ENCODE data around the gene PIEZO1. TPM values are rescaled to one million over a fixed set of nuclear protein-coding genes. Genes with fewer than 3 reads are reported as not detected.

PIEZO1 gene
- total RNA-seq, 1 donor from 2014 or later = 247 TPM

- Histone ChIP-seq H3K79me2 (ENCODE audit: insufficient read depth, low read length) (peaks cover 4% of the 10 kb centered on the region), H4K20me1 (ENCODE audit: insufficient read depth, low read length) (peaks cover 10% of the 10 kb centered on the region), H3K9me3 (ENCODE audit: insufficient read depth, low read depth, low read length) (no peaks in the 10 kb centered on the region), H3K9ac (ENCODE audit: low read length) (no peak overlapping the region), H3K27ac (ENCODE audit: low read depth, low read length) (no peak overlapping the region), H3K4me2 (ENCODE audit: low read length) (no peak overlapping the region), H3K4me3 (ENCODE audit: insufficient read depth, low read depth, low read length) (no peak overlapping the region), H2AFZ (ENCODE audit: low read depth, low read length) (no peak overlapping the region), H3K4me1 (ENCODE audit: insufficient read depth, low read length) (no peaks in the 10 kb centered on the region), H3K27me3 (ENCODE audit: insufficient read depth, low read length) (no peaks in the 10 kb centered on the region), H3K36me3 (ENCODE audit: insufficient read depth, low read length) (peaks cover 8% of the 10 kb centered on the region)
- FAIRE-seq = no peak
- TF ChIP-seq CTCF (IDR thresholded peaks at IDR 0.05; ENCODE audit: insufficient read depth, low read depth, low read length) = no peak
- no peak for TF ChIP-seq EZH2 (IDR thresholded peaks at IDR 0.05; ENCODE audit: insufficient read depth, low read length)
- peaks cover 1% of the 10 kb centered on the region for H3K4me1 Mint-ChIP-seq (ENCODE audit: low read depth, unreplicated experiment)
- no peaks in the 10 kb centered on the region for H3K9me3 Mint-ChIP-seq (ENCODE audit: unreplicated experiment)
- no peak overlapping the region for H3K4me3 Mint-ChIP-seq (ENCODE audit: unreplicated experiment)
- H3K36me3 Mint-ChIP-seq (ENCODE audit: low read depth, unreplicated experiment) = peaks cover 5% of the 10 kb centered on the region
- DNase-seq (ENCODE audit: low read depth) = no peak
- H3K27me3 Mint-ChIP-seq (ENCODE audit: low read depth, unreplicated experiment) = no peaks in the 10 kb centered on the region
- peak overlapping the region; percentile 47 for H3K27ac Mint-ChIP-seq (ENCODE audit: unreplicated experiment)
These were observed 60.0 kb downstream of the PIEZO1 start for GRCh38 chr16:88724855-88725555.

GRCh38 chr16:88723911-88724310 lies 61.1 kb downstream of the PIEZO1 start:
- H3K4me1 ChIP-seq (ENCODE audit: insufficient read depth, low read length) = no peaks in the 10 kb centered on the region
- peaks cover 6% of the 10 kb centered on the region for H3K36me3 Mint-ChIP-seq (ENCODE audit: low read depth, unreplicated experiment)
- H3K27ac Mint-ChIP-seq (ENCODE audit: unreplicated experiment) = no peak overlapping the region
- H4K20me1 ChIP-seq (ENCODE audit: insufficient read depth, low read length) = peaks cover 13% of the 10 kb centered on the region
- H2AFZ ChIP-seq (ENCODE audit: low read depth, low read length) = no peak overlapping the region
- no peaks in the 10 kb centered on the region for H3K9me3 Mint-ChIP-seq (ENCODE audit: unreplicated experiment)
- peaks cover 12% of the 10 kb centered on the region for H3K36me3 ChIP-seq (ENCODE audit: insufficient read depth, low read length)
- H3K4me1 Mint-ChIP-seq (ENCODE audit: low read depth, unreplicated experiment) = no peaks in the 10 kb centered on the region
- H3K4me2 ChIP-seq (ENCODE audit: low read length) = no peak overlapping the region
- H3K27me3 Mint-ChIP-seq (ENCODE audit: low read depth, unreplicated experiment) = no peaks in the 10 kb centered on the region
- no peaks in the 10 kb centered on the region for H3K9me3 ChIP-seq (ENCODE audit: insufficient read depth, low read depth, low read length)
- FAIRE-seq = no peak
- H3K9ac ChIP-seq (ENCODE audit: low read length) = no peak overlapping the region
- no peak overlapping the region for H3K27ac ChIP-seq (ENCODE audit: low read depth, low read length)
- no peaks in the 10 kb centered on the region for H3K27me3 ChIP-seq (ENCODE audit: insufficient read depth, low read length)
- no peaks in the 10 kb centered on the region for H3K79me2 ChIP-seq (ENCODE audit: insufficient read depth, low read length)
- DNase-seq (ENCODE audit: low read depth) = no peak
- H3K4me3 ChIP-seq (ENCODE audit: insufficient read depth, low read depth, low read length) = no peak overlapping the region
- no peak for TF ChIP-seq CTCF (IDR thresholded peaks at IDR 0.05; ENCODE audit: insufficient read depth, low read depth, low read length)
- no peak for TF ChIP-seq EZH2 (IDR thresholded peaks at IDR 0.05; ENCODE audit: insufficient read depth, low read length)
- no peak overlapping the region for H3K4me3 Mint-ChIP-seq (ENCODE audit: unreplicated experiment)

GRCh38 chr16:88723507-88723887 lies 61.5 kb downstream of the PIEZO1 start:
- Histone ChIP-seq H3K36me3 (ENCODE audit: insufficient read depth, low read length) (peaks cover 12% of the 10 kb centered on the region), H3K4me1 (ENCODE audit: insufficient read depth, low read length) (no peaks in the 10 kb centered on the region), H3K9me3 (ENCODE audit: insufficient read depth, low read depth, low read length) (no peaks in the 10 kb centered on the region), H3K4me3 (ENCODE audit: insufficient read depth, low read depth, low read length) (no peak overlapping the region), H2AFZ (ENCODE audit: low read depth, low read length) (no peak overlapping the region), H3K79me2 (ENCODE audit: insufficient read depth, low read length) (no peaks in the 10 kb centered on the region), H4K20me1 (ENCODE audit: insufficient read depth, low read length) (peaks cover 17% of the 10 kb centered on the region), H3K4me2 (ENCODE audit: low read length) (no peak overlapping the region), H3K27me3 (ENCODE audit: insufficient read depth, low read length) (no peaks in the 10 kb centered on the region), H3K9ac (ENCODE audit: low read length) (no peak overlapping the region), H3K27ac (ENCODE audit: low read depth, low read length) (no peak overlapping the region)
- no peak overlapping the region for H3K4me3 Mint-ChIP-seq (ENCODE audit: unreplicated experiment)
- H3K27me3 Mint-ChIP-seq (ENCODE audit: low read depth, unreplicated experiment) = no peaks in the 10 kb centered on the region
- no peak overlapping the region for H3K27ac Mint-ChIP-seq (ENCODE audit: unreplicated experiment)
- DNase-seq (ENCODE audit: low read depth) (no peak), FAIRE-seq (no peak)
- H3K4me1 Mint-ChIP-seq (ENCODE audit: low read depth, unreplicated experiment) = no peaks in the 10 kb centered on the region
- no peak for TF ChIP-seq CTCF (IDR thresholded peaks at IDR 0.05; ENCODE audit: insufficient read depth, low read depth, low read length)
- TF ChIP-seq EZH2 (IDR thresholded peaks at IDR 0.05; ENCODE audit: insufficient read depth, low read length) = no peak
- H3K36me3 Mint-ChIP-seq (ENCODE audit: low read depth, unreplicated experiment) = peaks cover 6% of the 10 kb centered on the region
- no peaks in the 10 kb centered on the region for H3K9me3 Mint-ChIP-seq (ENCODE audit: unreplicated experiment)

All from astrocyte (in vitro differentiated cells and primary cell).